Breast epithelium (tissue), 3 donors: ENCODE measurements around the gene ALPI.

ENCODE experiments used
- POLR2A ChIP-seq: fragments of 450-650 bp; IDR thresholded peaks from one replicate; pipeline ENCODE4 v1.6.1; 2016; ENCODE audit warnings: antibody characterized with exemption, mild to moderate bottlenecking, moderate library complexity
- POLR2AphosphoS5 ChIP-seq, 3 donors: sonication (generic); formaldehyde crosslinking; IDR thresholded peaks; one replicate each; pipeline ENCODE4 v1.6.1; 2017; ENCODE audit warnings: antibody characterized with exemption in 3 of 3
- TF ChIP-seq, protein P1 (sequence below), 3 donors: fragments of 450-650 bp; IDR thresholded peaks; one replicate each; pipeline ENCODE4 v1.5.1; 2016 to 2017; ENCODE audit warnings: antibody characterized with exemption in 3 of 3, mild to moderate bottlenecking in 3 of 3, moderate library complexity in 3 of 3

- TF ChIP-seq, protein P1, sequence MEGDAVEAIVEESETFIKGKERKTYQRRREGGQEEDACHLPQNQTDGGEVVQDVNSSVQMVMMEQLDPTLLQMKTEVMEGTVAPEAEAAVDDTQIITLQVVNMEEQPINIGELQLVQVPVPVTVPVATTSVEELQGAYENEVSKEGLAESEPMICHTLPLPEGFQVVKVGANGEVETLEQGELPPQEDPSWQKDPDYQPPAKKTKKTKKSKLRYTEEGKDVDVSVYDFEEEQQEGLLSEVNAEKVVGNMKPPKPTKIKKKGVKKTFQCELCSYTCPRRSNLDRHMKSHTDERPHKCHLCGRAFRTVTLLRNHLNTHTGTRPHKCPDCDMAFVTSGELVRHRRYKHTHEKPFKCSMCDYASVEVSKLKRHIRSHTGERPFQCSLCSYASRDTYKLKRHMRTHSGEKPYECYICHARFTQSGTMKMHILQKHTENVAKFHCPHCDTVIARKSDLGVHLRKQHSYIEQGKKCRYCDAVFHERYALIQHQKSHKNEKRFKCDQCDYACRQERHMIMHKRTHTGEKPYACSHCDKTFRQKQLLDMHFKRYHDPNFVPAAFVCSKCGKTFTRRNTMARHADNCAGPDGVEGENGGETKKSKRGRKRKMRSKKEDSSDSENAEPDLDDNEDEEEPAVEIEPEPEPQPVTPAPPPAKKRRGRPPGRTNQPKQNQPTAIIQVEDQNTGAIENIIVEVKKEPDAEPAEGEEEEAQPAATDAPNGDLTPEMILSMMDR (IDR thresholded peaks at IDR 0.05), result no peak
- TF ChIP-seq POLR2AphosphoS5 (IDR thresholded peaks at IDR 0.05), result no peak
- no peak for TF ChIP-seq POLR2A
Measured at GRCh38 chr2:232434563-232435374, 21.2 kb upstream of the ALPI start.
